Parathyroid adenoma (tissue), 2 donors: Measurements from ENCODE around the gene HPN.
A peak's percentile ranks its signal among the peaks of the same experiment; 100 is the strongest.

Experiments
- H2AFZ ChIP-seq: fragments of 300-600 bp; sonication (generic); one replicate; pipeline ENCODE4 v1.7.0; 2017; ENCODE audit warnings: antibody characterized with exemption, mild to moderate bottlenecking
- H3K27ac ChIP-seq: fragments of 300-600 bp; sonication (generic); one replicate; pipeline ENCODE4 v1.7.0; 2017
- H3K27me3 ChIP-seq: fragments of 300-600 bp; sonication (generic); one replicate; pipeline ENCODE4 v1.7.0; 2017; ENCODE audit warnings: low read length; ENCODE audit not compliant: control insufficient read depth, insufficient read depth
- H3K36me3 ChIP-seq: fragments of 300-600 bp; sonication (generic); one replicate; pipeline ENCODE4 v1.7.0; 2017; ENCODE audit warnings: low read length; ENCODE audit not compliant: control insufficient read depth, insufficient read depth
- H3K4me1 ChIP-seq: fragments of 300-600 bp; sonication (generic); one replicate; pipeline ENCODE4 v1.7.0; 2017; ENCODE audit warnings: control low read depth
- H3K4me2 ChIP-seq: fragments of 300-600 bp; sonication (generic); one replicate; pipeline ENCODE4 v1.7.0; 2017; ENCODE audit warnings: low read length
- H3K4me3 ChIP-seq: fragments of 300-600 bp; sonication (generic); one replicate; pipeline ENCODE4 v1.7.0; 2017; ENCODE audit warnings: low read depth, low read length
- H3K79me2 ChIP-seq: fragments of 300-600 bp; sonication (generic); one replicate; pipeline ENCODE4 v1.7.0; 2017; ENCODE audit warnings: control low read depth
- H3K9ac ChIP-seq: fragments of 300-600 bp; sonication (generic); one replicate; pipeline ENCODE4 v1.7.0; 2017; ENCODE audit warnings: mild to moderate bottlenecking
- H3K9me3 ChIP-seq: fragments of 300-600 bp; sonication (generic); one replicate; pipeline ENCODE4 v1.7.0; 2017; ENCODE audit warnings: low read length; ENCODE audit not compliant: control insufficient read depth
- CTCF ChIP-seq: fragments of 300-600 bp; sonication (generic); IDR thresholded peaks from one replicate; pipeline ENCODE4 v1.7.0; 2017; ENCODE audit warnings: antibody characterized with exemption, mild to moderate bottlenecking
- donor health status: primary hyperparathyroidism.

The HPN gene

GRCh38 chr19:35090160-35090505 is 48.6 kb downstream of the HPN start:
- H3K9me3 ChIP-seq: no peaks in the 10 kb centered on the region
- no peak overlapping the region for H3K4me3 ChIP-seq
- no peaks in the 10 kb centered on the region for H3K27me3 ChIP-seq
- H3K4me1 ChIP-seq: no peaks in the 10 kb centered on the region
- H3K27ac ChIP-seq: no peak overlapping the region
- H2AFZ ChIP-seq: peak overlapping the region; percentile 61
- H3K4me2 ChIP-seq: no peak overlapping the region
- H3K36me3 ChIP-seq: no peaks in the 10 kb centered on the region
- H3K79me2 ChIP-seq: no peaks in the 10 kb centered on the region
- TF ChIP-seq CTCF: no peak
- no peak overlapping the region for H3K9ac ChIP-seq

GRCh38 chr19:35090506-35091214 is 49.1 kb downstream of the HPN start:
- TF ChIP-seq CTCF: peak; percentile 65
- Histone ChIP-seq H3K36me3 (no peaks in the 10 kb centered on the region), H3K79me2 (no peaks in the 10 kb centered on the region), H2AFZ (peak overlapping the region; percentile 61), H3K9ac (no peak overlapping the region), H3K27me3 (no peaks in the 10 kb centered on the region), H3K4me3 (no peak overlapping the region), H3K9me3 (no peaks in the 10 kb centered on the region), H3K27ac (no peak overlapping the region), H3K4me2 (peak overlapping the region; percentile 38), H3K4me1 (no peaks in the 10 kb centered on the region)

GRCh38 chr19:35093430-35093829 is 51.9 kb downstream of the HPN start:
- Histone ChIP-seq H3K4me1 (no peaks in the 10 kb centered on the region), H2AFZ (no peak overlapping the region), H3K27ac (no peak overlapping the region), H3K4me3 (no peak overlapping the region), H3K9ac (no peak overlapping the region), H3K27me3 (no peaks in the 10 kb centered on the region), H3K79me2 (no peaks in the 10 kb centered on the region), H3K9me3 (no peaks in the 10 kb centered on the region), H3K4me2 (no peak overlapping the region), H3K36me3 (no peaks in the 10 kb centered on the region)
- no peak for TF ChIP-seq CTCF

- Histone ChIP-seq H2AFZ (no peak overlapping the region), H3K27me3 (no peaks in the 10 kb centered on the region), H3K27ac (no peak overlapping the region), H3K4me3 (no peak overlapping the region), H3K4me2 (no peak overlapping the region), H3K79me2 (no peaks in the 10 kb centered on the region), H3K9me3 (no peaks in the 10 kb centered on the region), H3K9ac (no peak overlapping the region), H3K36me3 (no peaks in the 10 kb centered on the region), H3K4me1 (no peaks in the 10 kb centered on the region)
- no peak for TF ChIP-seq CTCF
Measured at GRCh38 chr19:35093941-35094647, 52.6 kb downstream of the HPN start.

- H3K79me2 ChIP-seq: no peaks in the 10 kb centered on the region
- no peak overlapping the region for H3K4me2 ChIP-seq
- H3K9ac ChIP-seq: no peak overlapping the region
- no peaks in the 10 kb centered on the region for H3K27me3 ChIP-seq
- H3K36me3 ChIP-seq: no peaks in the 10 kb centered on the region
- no peak for TF ChIP-seq CTCF
- H2AFZ ChIP-seq: no peak overlapping the region
- no peaks in the 10 kb centered on the region for H3K4me1 ChIP-seq
- H3K9me3 ChIP-seq: no peaks in the 10 kb centered on the region
- no peak overlapping the region for H3K27ac ChIP-seq
- no peak overlapping the region for H3K4me3 ChIP-seq
Measured at GRCh38 chr19:35094656-35095055, 53.1 kb downstream of the HPN start.
